SK-N-SH (cell line): ENCODE data around the gene TMEM209. TPM values are rescaled to one million over a fixed set of nuclear protein-coding genes. Genes with fewer than 3 reads are reported as not detected.

Experiments used
- CTCF ChIA-PET: fragments of 300-600, 350-600 bp; formaldehyde crosslinking; extraction: SDS; loops from one replicate; lab custom pipeline; 2021; lab: Yijun Ruan, JAX
- POLR2A ChIA-PET: fragments of 350-600 bp; sonication (Branson Sonifier 250); formaldehyde crosslinking; extraction: SDS; loops from one replicate; lab custom pipeline; 2020; ENCODE audit warnings: antibody characterized with exemption, inconsistent platforms; lab: Yijun Ruan, JAX
- DNase-seq: peaks from one replicate; pipeline ENCODE4 v3.0.0; 2012
- H2AFZ ChIP-seq: fragments of 200-600 bp; sonication (generic); 2 replicates; pipeline ENCODE4 v1.8.1; 2016; ENCODE audit warnings: antibody characterized with exemption, mild to moderate bottlenecking, low read depth
- H3F3A ChIP-seq: fragments of 200-600 bp; sonication (generic); replicated peaks from 2 replicates; pipeline ENCODE3; 2016; ENCODE audit warnings: antibody characterized with exemption, mild to moderate bottlenecking; ENCODE audit not compliant: insufficient read depth
- H3K27ac ChIP-seq, 2 experiments: fragments of 200-500 bp in 1 of 2; fragments of 200-600 bp in 1 of 2; sonication (Bioruptor generic) in 1 of 2; sonication (generic), shearing (Covaris generic) in 1 of 2; 2 replicates each; pipeline versions ENCODE4 v1.5.1 to v1.6.1; 2014 to 2016; ENCODE audit warnings: low read depth in 2 of 2, inconsistent platforms in 1 of 2, low read length in 1 of 2, mild to moderate bottlenecking in 1 of 2, mixed read lengths in 1 of 2
- H3K27me3 ChIP-seq: fragments of 200-600 bp; sonication (generic), shearing (Covaris generic); 2 replicates; pipeline ENCODE4 v1.6.1; 2016; ENCODE audit warnings: mixed run types; ENCODE audit not compliant: insufficient read depth
- H3K36me3 ChIP-seq, 2 experiments: fragments of 200-500 bp in 1 of 2; fragments of 200-600 bp in 1 of 2; sonication (Bioruptor generic) in 1 of 2; sonication (generic) in 1 of 2; replicated peaks in 1 of 2; 2 replicates each; pipeline versions ENCODE3 to v1.5.1; 2014 to 2016; ENCODE audit warnings: low read length in 1 of 2, mild to moderate bottlenecking in 1 of 2; ENCODE audit not compliant: insufficient read depth in 2 of 2, control insufficient read depth in 1 of 2
- H3K4me1 ChIP-seq, 2 experiments: fragments of 200-500 bp in 1 of 2; fragments of 200-600 bp in 1 of 2; sonication (Bioruptor generic) in 1 of 2; sonication (generic), shearing (Covaris generic) in 1 of 2; 2 replicates each; pipeline versions ENCODE4 v1.5.1 to v1.6.1; 2014 to 2016; ENCODE audit warnings: low read depth in 1 of 2, low read length in 1 of 2, mixed run types in 1 of 2; ENCODE audit not compliant: insufficient read depth in 2 of 2, control insufficient read depth in 1 of 2
- H3K4me2 ChIP-seq: fragments of 200-600 bp; sonication (generic), shearing (Covaris generic); 2 replicates; pipeline ENCODE4 v1.6.1; 2017; ENCODE audit warnings: mixed run types
- H3K4me3 ChIP-seq, 2 experiments: fragments of 200-500 bp in 1 of 2; fragments of 200-600 bp in 1 of 2; sonication (Bioruptor generic) in 1 of 2; sonication (generic), shearing (Covaris generic) in 1 of 2; 2 replicates each; pipeline versions ENCODE4 v1.5.1 to v1.8.1; 2014 to 2016; ENCODE audit warnings: low read depth in 2 of 2, inconsistent platforms in 1 of 2, low read length in 1 of 2, mild to moderate bottlenecking in 1 of 2, mixed read lengths in 1 of 2, moderate library complexity in 1 of 2
- H3K79me2 ChIP-seq: fragments of 200-600 bp; sonication (generic); 2 replicates; pipeline ENCODE4 v1.8.1; 2017; ENCODE audit warnings: mild to moderate bottlenecking; ENCODE audit not compliant: insufficient read depth
- H3K9ac ChIP-seq: fragments of 200-600 bp; sonication (generic); 2 replicates; pipeline ENCODE4 v1.6.1; 2017; ENCODE audit warnings: mixed run types
- H3K9me2 ChIP-seq: fragments of 200-600 bp; sonication (generic); 2 replicates; pipeline ENCODE4 v1.6.1; 2017; ENCODE audit warnings: mixed run types
- H3K9me3 ChIP-seq: fragments of 200-600 bp; sonication (generic); 2 replicates; pipeline ENCODE4 v1.6.1; 2017; ENCODE audit warnings: mixed run types, mild to moderate bottlenecking, moderate library complexity
- H4K20me1 ChIP-seq: fragments of 200-600 bp; sonication (generic); 2 replicates; pipeline ENCODE4 v1.6.1; 2017; ENCODE audit warnings: mild to moderate bottlenecking, mixed run types; ENCODE audit not compliant: insufficient read depth
- CHD2 ChIP-seq: fragments of 150-350 bp; IDR thresholded peaks from 2 replicates; pipeline ENCODE4 v1.6.1; 2018; ENCODE audit warnings: low read length; ENCODE audit not compliant: partially characterized antibody
- FOXJ3 ChIP-seq: sonication (generic); formaldehyde crosslinking; IDR thresholded peaks from 2 replicates; pipeline ENCODE4 v1.5.1; 2020; ENCODE audit warnings: mild to moderate bottlenecking, missing genetic modification reagents
- IRF3 ChIP-seq: fragments of 150-350 bp; IDR thresholded peaks from 2 replicates; pipeline ENCODE4 v1.6.1; 2016; ENCODE audit warnings: mild to moderate bottlenecking, low read depth, low read length
- TCF12 ChIP-seq: IDR thresholded peaks from 2 replicates; pipeline ENCODE4 v1.4.0; 2012
- YY1 ChIP-seq: IDR thresholded peaks from 2 replicates; pipeline ENCODE4 v1.4.0; 2012; ENCODE audit warnings: low read depth, mild to moderate bottlenecking
- ZBTB33 ChIP-seq: IDR thresholded peaks from 2 replicates; pipeline ENCODE4 v1.4.0; 2012; ENCODE audit warnings: low read depth, borderline replicate concordance
- WGBS: methylation state at CpG from one replicate; pipeline ENCODE4 v1.1.6; 2017; ENCODE audit warnings: low lambda C conversion rate; 5-methylcytosine and 5-hydroxymethylcytosine counted together
- polyA plus RNA-seq, 3 experiments: library from polyadenylated mRNA; depleted of rRNA; stranded (reverse); fragments of >200 nt; gene quantifications; 2 replicates each; pipeline ENCODE4 v1.2.3, GENCODE V29; 2012

TMEM209 gene
- polyA plus RNA-seq, 1 of the 3 experiments (the other 2 are of a cell fraction), result 14.9 TPM

GRCh38 chr7:130142654-130143333, 62.4 kb downstream of the TMEM209 start:
- H3K9ac ChIP-seq, result no peak overlapping the region
- H3K9me3 ChIP-seq, result no peaks in the 10 kb centered on the region
- CTCF ChIA-PET, result interaction anchor here (0.6 to 4.1 kb wide), 5 partner anchors 11 to 579 kb away, joined by 3 to 30 read pairs (median 3); partner anchors contain the start of gene KLHDC10
- H4K20me1 ChIP-seq, result no peaks in the 10 kb centered on the region
- H3K9me2 ChIP-seq, result no peaks in the 10 kb centered on the region
- peaks cover 10% of the 10 kb centered on the region for H3F3A ChIP-seq
- no peaks in the 10 kb centered on the region for H3K36me3 ChIP-seq
- H3K79me2 ChIP-seq, result no peaks in the 10 kb centered on the region
- POLR2A ChIA-PET, result interaction anchor here (2.9 kb wide), 1 partner anchor 11 kb away, joined by 19 read pairs; no protein-coding TSS in a partner anchor
- 95% methylated on average over 14 of the region's 14 CpGs for WGBS
- H3K4me3 ChIP-seq, result no peak overlapping the region
- H3K27ac ChIP-seq, result no peak overlapping the region
- no peak for DNase-seq
- peaks cover 5 to 15% of the 10 kb centered on the region in 2 experiments; a peak in 2 of 4 replicates for H3K4me1 ChIP-seq
- no peak for TF ChIP-seq IRF3
- no peak for TF ChIP-seq CHD2
- no peak for TF ChIP-seq TCF12
- no peak for TF ChIP-seq FOXJ3 (CRISPR knock-in tag)
- TF ChIP-seq, all 33 proteins: peak for 0
- no peak overlapping the region for H3K4me2 ChIP-seq
- no peaks in the 10 kb centered on the region for H3K27me3 ChIP-seq
- no peak overlapping the region for H2AFZ ChIP-seq

DNA sequence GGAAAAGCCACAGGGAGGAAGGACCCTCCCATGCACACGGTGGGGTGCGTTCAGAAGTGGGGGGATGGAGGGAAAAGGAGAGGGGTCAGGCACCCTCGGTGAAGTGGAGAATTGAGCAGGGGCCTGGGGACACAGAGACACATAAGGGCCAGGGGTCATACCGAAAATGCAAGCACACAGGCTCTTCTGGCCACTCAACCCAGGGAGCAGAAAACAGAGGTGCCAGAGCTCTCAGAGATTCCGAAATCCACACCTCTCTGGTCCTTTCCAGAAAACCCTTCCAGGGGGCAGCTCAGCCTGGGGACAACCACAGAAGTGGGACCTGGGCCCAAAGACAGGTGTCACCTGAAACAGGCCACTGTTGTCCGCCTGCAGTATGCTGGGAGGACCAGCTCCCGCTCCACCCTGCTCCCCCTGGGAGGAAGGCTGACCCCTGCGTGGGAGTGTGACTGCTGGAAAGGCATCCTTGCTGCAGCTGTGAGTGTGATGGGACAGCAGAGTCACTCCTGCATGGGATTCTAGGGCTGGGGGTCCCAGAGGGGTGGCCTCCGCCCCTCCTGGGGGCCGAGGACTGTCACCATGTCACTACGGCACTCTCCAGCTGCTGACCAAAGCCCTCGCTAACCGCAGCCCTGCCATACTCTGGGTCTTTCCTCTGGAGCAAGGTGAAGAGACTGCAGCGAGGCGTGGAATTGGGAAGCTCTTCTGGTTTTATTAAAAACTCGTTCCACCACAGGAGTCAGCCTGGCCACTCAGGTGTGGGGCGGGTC, 63.1 kb downstream of the TMEM209 start:
- H3K27me3 ChIP-seq, result no peaks in the 10 kb centered on the region
- H3K4me1 ChIP-seq, result peaks cover 5 to 15% of the 10 kb centered on the region in 2 experiments; a peak in 2 of 4 replicates
- H3K9ac ChIP-seq, result no peak overlapping the region
- peak overlapping the region in 1 of 2 experiments; percentile 5; a peak in 1 of 4 replicates for H3K27ac ChIP-seq
- peaks cover 0 to 5% of the 10 kb centered on the region in 2 experiments for H3K36me3 ChIP-seq
- no peak overlapping the region for H3K4me3 ChIP-seq
- peaks cover 10% of the 10 kb centered on the region for H3F3A ChIP-seq
- H3K9me2 ChIP-seq, result no peaks in the 10 kb centered on the region
- no peak overlapping the region for H2AFZ ChIP-seq
- ChIA-PET CTCF (interaction anchor here (0.6 to 4.1 kb wide), 6 partner anchors 12 to 580 kb away, joined by 3 to 30 read pairs (median 4); partner anchors contain the start of gene KLHDC10), POLR2A (interaction anchor here (0.6 to 2.9 kb wide), 5 partner anchors 8 to 72 kb away, joined by 3 to 19 read pairs (median 4); partner anchors contain the start of genes KLHDC10 and TMEM209)
- H3K4me2 ChIP-seq, result no peak overlapping the region
- peak; percentile 60 for DNase-seq
- no peaks in the 10 kb centered on the region for H4K20me1 ChIP-seq
- no peaks in the 10 kb centered on the region for H3K9me3 ChIP-seq
- TF ChIP-seq TCF12 (no peak), CHD2 (no peak), ZBTB33 (no peak), YY1 (no peak), FOXJ3 (CRISPR knock-in tag) (peak; percentile 41; the same call in 1 of the 2 replicates)
- 88% methylated on average over 15 of the region's 17 CpGs for WGBS
- no peaks in the 10 kb centered on the region for H3K79me2 ChIP-seq
